NAMALWA (cell line): ENCODE data around the gene RASL12.
"Not testable (repeated sequence)": the region's sequence is repeated elsewhere in the genome, so short reads cannot be mapped to it uniquely, and the experiment has no call there.

ENCODE experiments used
- DNase-seq: peaks from one replicate; pipeline ENCODE4 v3.0.0-alpha.2; 2015; ENCODE audit warnings: low spot score

The RASL12 gene

GRCh38 chr15:65075607-65076395 lies 8.0 kb upstream of the RASL12 start:
- DNase-seq = not testable (repeated sequence)

GRCh38 chr15:65074946-65075345 lies 7.2 kb upstream of the RASL12 start:
- DNase-seq = not testable (repeated sequence)

- no peak for DNase-seq
Measured at GRCh38 chr15:65072617-65073016, 4.8 kb upstream of the RASL12 start.

GRCh38 chr15:65072027-65072426 lies 4.2 kb upstream of the RASL12 start:
- DNase-seq = no peak

- no peak for DNase-seq
Measured at GRCh38 chr15:65071381-65071811, 3.6 kb upstream of the RASL12 start.

- no peak for DNase-seq
Measured at GRCh38 chr15:65069779-65070546, 2.2 kb upstream of the RASL12 start.

- no peak for DNase-seq
Measured at GRCh38 chr15:65069179-65069578, 1.4 kb upstream of the RASL12 start.

GRCh38 chr15:65068403-65068788 lies 605 bp upstream of the RASL12 start:
- DNase-seq = no peak

GRCh38 chr15:65067317-65067644 lies 510 bp downstream of the RASL12 start:
- no peak for DNase-seq

GRCh38 chr15:65066635-65067316 lies 1.0 kb downstream of the RASL12 start:
- no peak for DNase-seq

GRCh38 chr15:65066001-65066634 lies 1.7 kb downstream of the RASL12 start:
- no peak for DNase-seq

GRCh38 chr15:65062726-65063125 lies 5.1 kb downstream of the RASL12 start:
- no peak for DNase-seq

GRCh38 chr15:65062061-65062460 lies 5.7 kb downstream of the RASL12 start:
- no peak for DNase-seq

GRCh38 chr15:65060641-65061397 lies 7.0 kb downstream of the RASL12 start:
- DNase-seq = no peak

GRCh38 chr15:65059931-65060596 lies 7.7 kb downstream of the RASL12 start:
- no peak for DNase-seq

- no peak for DNase-seq
Measured at GRCh38 chr15:65059369-65059750, 8.4 kb downstream of the RASL12 start.

- DNase-seq = no peak
Measured at GRCh38 chr15:65058394-65059368, 9.1 kb downstream of the RASL12 start.

GRCh38 chr15:65057549-65057940 lies 10.2 kb downstream of the RASL12 start:
- no peak for DNase-seq

- DNase-seq = no peak
Measured at GRCh38 chr15:65056868-65057548, 10.8 kb downstream of the RASL12 start.
